GM21515 (cell line): ENCODE data around the gene HPDL.
"Not testable (repeated sequence)": the region's sequence is repeated elsewhere in the genome, so short reads cannot be mapped to it uniquely, and the experiment has no call there.

Experiments
- ATAC-seq: cut with Tn5 transposase; IDR thresholded peaks from one replicate; pipeline ENCODE4 v1.9.1; 2021; ENCODE audit not compliant: unreplicated experiment

The HPDL gene

DNA sequence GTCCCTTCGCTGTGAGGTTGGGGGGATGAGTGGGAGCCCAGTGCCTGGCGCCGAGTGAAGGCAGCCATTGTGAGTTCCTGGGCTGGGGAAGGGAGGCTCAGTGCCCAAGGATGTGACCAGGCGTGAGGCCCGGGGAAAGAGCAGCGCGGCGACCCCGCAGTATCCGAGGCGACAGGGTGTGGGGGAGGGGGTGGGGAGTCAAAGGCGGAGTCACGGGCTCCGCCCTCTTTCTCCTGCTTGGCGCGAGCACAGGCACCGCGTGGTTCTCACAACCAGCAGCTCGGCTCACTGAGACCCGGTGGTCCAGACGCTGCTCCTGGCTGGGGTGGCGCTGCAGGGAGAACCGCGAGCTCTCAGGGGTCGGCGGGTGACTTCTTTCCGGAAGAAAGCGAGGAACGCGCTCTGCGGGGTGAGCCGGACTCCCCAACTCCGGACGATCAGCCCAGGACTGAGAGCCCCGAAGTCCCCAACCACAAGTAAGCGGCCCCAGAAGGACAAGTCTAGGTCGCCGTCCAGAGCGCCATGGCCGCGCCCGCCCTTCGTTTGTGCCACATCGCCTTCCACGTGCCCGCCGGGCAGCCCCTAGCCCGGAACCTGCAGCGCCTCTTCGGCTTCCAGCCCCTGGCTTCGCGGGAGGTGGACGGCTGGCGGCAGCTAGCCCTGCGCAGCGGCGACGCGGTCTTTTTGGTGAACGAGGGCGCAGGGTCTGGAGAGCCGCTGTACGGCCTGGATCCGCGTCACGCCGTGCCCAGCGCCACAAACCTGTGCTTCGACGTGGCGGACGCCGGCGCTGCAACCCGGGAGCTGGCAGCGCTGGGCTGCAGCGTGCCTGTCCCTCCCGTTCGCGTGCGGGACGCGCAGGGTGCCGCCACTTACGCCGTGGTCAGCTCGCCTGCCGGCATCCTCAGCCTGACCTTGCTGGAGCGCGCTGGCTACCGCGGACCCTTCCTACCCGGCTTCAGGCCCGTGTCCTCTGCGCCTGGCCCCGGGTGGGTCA is at the start of gene HPDL:
Gene HPDL, plus strand, starts transcription at position 269 of the 997 bp plus-strand sequence. Its CDS starts 254 bp downstream, at position 523.
- ATAC-seq: no peak

DNA sequence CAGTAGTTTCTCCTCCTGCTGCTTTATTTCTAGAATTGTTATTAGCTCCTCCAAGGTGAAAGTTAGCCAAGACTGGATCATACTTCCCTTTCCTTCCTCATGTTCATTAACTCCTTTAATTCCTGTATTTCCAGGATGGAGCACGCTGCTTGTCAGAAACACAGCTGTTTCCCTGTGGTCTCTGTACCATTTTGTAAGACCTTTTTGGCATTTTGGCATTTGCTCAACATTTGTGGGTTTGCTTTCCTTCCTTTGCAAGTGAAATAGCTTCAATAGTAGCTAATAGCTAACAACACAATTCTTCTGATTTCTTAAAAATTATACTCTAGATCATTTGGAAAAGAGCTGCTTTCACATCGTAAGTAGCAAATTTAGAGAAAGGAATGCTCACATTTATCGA is 44.3 kb upstream of the HPDL start:
- no peak for ATAC-seq

DNA sequence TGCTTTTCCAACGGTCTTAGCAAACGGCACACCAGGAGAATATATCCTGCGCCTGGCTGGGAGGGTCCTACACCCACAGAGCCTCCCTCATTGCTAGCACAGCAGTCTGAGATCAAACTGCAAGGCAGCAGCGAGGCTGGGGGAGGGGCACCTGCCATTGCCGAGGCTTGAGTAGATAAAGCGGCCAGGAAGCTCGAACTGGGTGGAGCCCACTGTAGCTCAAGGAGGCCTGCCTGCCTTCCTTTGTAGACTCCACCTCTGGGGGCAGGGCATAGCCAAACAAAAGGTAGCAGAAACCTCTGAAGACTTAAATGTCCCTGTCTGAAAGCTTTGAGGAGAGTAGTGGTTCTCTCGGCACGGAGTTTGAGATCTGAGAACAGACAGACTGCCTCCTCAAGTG is 41.8 kb upstream of the HPDL start:
- ATAC-seq: not testable (repeated sequence)

GRCh38 chr1:45286521-45286920 is 40.2 kb upstream of the HPDL start:
- not testable (repeated sequence) for ATAC-seq

- ATAC-seq: not testable (repeated sequence)
Observed at GRCh38 chr1:45291002-45291401, 35.7 kb upstream of the HPDL start.

- no peak for ATAC-seq
Observed at GRCh38 chr1:45291716-45292115, 35.0 kb upstream of the HPDL start.

DNA sequence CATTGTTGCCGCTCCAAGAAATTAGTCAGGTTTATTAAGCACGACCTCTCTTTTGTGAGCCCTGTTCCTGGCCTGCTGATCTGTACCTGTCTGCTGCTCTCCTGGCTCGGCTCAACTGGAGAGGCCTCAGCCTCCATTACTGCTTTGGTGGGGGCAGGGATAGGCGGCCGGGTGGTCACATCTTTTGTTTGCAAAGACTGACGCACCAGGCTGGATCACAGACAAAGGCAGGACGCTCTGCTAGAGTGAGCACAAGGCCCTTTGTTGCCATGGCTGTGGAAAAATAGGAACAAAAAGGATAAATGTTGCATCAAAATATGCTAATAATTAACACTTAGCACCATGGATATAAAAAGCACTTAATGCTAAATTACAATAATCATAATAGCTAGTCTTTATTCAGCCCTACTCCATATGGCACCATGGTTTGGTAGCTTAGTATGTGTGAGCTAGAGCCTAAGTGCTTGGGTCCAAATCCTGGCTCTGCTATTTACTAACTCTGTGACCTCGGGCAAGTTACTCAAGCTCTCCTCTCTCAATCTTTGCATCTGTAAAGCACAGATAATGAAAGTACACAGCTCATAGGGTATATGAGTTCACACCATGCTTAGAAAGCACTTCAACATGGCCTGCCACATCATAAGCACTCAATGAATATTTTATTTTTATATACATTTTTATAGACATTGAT is 28.9 kb upstream of the HPDL start:
- ATAC-seq: no peak

DNA sequence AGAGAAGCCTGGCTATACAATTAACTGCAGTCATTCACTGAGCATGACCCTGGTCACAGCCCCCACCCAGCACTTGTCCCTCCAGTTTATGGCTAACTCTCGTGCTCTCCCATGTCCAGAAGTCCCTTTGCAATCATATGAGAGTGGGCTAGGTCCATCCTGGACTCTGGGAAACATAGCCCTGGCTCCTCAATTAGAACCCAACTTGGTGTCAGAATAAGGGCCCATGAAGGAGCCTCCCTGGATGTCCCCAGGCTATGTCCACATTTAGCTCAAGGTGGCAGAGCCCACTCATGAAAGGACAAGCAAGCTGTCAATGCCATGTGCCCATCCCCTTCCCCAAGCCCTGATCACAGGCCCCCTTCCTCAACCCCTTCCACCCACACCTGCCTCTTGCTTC is 27.4 kb upstream of the HPDL start:
- no peak for ATAC-seq

- ATAC-seq: no peak
Observed at GRCh38 chr1:45299981-45300668, 26.6 kb upstream of the HPDL start.

GRCh38 chr1:45300669-45300997 is 26.1 kb upstream of the HPDL start:
- ATAC-seq: no peak

- ATAC-seq: no peak
Observed at GRCh38 chr1:45302505-45303150, 24.1 kb upstream of the HPDL start.

GRCh38 chr1:45303520-45304310 is 23.0 kb upstream of the HPDL start:
- peak; percentile 64 for ATAC-seq

DNA sequence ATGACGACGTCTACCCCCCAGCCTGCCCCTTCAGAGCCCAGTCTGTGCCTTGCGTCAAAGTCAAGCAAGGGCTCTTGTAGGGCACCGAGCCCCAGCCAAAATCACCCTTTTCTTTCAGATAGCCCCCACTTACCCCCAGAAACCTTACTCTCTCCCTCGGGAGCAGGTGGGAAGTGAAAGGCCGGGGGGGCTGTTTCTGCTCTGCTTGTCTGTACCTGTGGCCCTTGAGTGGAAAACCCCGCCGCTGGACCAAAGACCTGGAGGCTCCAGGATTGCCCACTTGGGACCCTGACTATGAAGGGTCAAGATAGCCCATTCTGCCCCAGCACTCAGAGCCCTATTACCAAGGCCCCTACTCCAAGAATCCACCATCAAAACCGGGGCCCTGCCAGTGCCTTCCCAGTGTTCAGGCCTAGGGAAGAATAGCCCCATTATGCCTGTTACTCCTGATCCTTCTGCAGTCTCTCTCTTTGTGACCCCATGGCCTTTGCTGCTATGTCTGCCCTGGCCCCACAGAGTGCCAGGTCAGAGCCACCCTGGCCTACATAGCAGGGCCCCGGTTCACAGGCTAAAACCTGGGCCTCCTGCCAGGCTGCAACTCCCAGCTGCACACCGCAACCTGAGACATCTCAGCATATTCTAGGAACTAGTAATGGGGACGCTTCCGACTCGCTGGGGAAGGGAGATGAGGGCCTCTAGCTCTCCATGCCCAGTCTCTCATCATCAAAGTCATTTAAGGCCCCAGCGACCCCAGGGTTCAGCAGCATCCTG is 22.2 kb upstream of the HPDL start:
- peak; percentile 1 for ATAC-seq

GRCh38 chr1:45305231-45305630 is 21.5 kb upstream of the HPDL start:
- ATAC-seq: no peak

DNA sequence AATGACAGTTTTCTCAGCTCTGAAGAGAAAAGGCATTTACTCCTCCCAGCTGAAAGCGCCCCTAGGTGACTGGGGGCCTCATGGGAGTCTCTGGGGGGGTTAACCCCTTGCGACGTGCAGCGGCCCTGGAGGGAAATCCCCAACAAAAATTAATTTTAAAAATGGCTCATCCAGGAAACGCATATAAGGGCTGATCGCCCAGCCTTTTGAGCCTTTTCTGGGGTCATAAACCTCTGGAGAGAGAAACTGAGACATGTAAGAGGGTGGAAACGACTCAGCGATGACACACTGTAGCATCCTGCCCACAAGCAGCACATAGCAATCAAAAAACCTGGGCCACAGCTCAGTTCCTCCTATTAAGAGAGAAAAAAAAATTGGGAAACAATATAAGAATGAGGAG is 20.4 kb upstream of the HPDL start:
- no peak for ATAC-seq

DNA sequence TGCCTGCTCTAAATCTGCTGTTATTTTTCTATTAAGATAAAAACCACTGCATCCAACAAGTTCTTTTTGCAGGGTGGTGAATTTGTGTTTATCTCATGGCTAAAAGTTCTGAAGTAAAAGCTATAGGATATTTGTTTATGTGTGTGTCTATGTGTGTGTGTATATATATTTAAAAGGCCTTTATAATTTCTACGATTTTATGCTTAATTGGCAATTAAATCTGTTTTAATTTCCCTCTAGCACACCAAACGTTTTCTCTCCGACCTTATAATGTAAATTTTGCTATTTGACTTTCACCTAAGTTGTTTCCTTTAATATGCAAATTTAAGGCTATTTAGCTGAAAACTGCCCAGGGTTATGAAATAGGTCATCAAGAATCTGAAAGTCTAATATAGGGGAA is 19.8 kb upstream of the HPDL start:
- no peak for ATAC-seq

- no peak for ATAC-seq
Observed at GRCh38 chr1:45314266-45314665, 12.4 kb upstream of the HPDL start.

DNA sequence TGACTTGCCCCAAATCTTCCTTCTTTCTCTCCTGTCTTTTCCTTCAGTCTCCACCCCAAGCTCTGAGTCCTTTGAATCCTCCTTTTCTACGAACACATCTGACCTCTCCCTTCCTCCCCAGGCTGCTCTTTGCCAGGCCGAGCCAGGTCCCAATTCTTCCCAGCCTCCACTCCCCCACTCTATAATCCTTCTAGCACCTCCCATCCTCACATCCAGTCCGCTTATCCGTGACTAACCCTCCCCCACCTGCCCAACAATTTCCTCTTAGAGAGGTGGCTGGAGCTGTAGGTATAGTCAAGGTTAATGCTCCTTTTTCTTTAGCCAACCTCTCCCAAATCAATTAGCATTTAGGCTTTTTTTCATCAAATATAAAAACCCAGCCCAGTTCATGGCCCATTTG is 9.5 kb upstream of the HPDL start:
- ATAC-seq: no peak

DNA sequence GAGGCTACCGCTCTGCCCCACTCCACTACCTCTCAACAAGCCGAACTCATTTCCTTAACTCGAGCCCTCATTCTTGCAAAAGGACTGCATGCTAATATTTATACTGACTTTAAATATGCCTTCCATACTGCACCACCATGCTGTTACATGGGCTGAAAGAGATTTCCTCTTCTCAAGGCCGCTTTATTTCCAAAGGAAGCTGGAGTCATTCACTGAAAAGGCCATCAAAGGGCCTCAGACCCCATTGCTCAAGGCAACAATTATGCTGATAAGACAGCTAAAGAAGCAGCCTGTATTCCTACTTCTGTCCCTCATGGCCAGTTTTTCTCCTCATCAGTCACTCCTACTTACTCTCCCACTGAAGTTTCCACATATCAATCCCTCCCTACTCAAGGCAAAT is 6.9 kb upstream of the HPDL start:
- ATAC-seq: no peak

- no peak for ATAC-seq
Observed at GRCh38 chr1:45321444-45321843, 5.3 kb upstream of the HPDL start.
